ENCODE data around the gene DENND2C. TPM values are rescaled to one million over a fixed set of nuclear protein-coding genes. Genes with fewer than 3 reads are reported as not detected.

Gene DENND2C
- total RNA-seq, 1 experiment from 2014 or later = 3.6 TPM

DNA sequence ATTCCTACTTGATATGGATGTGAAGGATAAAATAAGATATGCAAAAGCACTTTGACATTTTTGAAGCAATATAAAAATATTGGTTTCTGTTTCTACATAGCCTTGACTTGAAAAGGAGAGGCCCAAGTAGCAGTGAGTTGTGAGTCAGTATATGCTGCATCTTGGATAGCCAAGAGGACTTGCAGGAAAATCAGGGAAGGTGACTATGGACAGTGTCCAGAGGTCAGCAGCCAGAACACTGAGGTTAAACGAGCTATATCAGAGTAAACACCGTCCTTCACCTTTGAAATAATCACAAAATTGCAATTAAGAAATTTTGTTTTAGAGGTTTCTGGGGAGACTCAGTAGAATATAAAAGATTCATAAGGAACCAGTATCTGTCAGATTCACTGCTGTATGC lies 32.1 kb upstream of the DENND2C start:
- Histone ChIP-seq H3K9ac (ENCODE audit: extremely low read depth, insufficient read length, low read length) (no peak overlapping the region), H3K18ac (ENCODE audit: insufficient read length, low read depth, low read length) (no peak overlapping the region), H3K56ac (ENCODE audit: insufficient read length, low read depth, low read length) (no peak overlapping the region), H3K79me1 (ENCODE audit: insufficient read depth, low read depth, low read length, poor library complexity, severe bottlenecking) (no peaks in the 10 kb centered on the region), H4K20me1 (ENCODE audit: control insufficient read depth, insufficient read depth, insufficient read length) (no peaks in the 10 kb centered on the region), H2BK12ac (ENCODE audit: insufficient read length, low read depth, low read length) (no peak overlapping the region), H3K27me3 (ENCODE audit: insufficient read depth, low read length) (no peaks in the 10 kb centered on the region), H3K79me2 (ENCODE audit: insufficient read depth, low read length) (no peaks in the 10 kb centered on the region), H3K23ac (ENCODE audit: insufficient read length, low read depth, low read length) (no peak overlapping the region), H2AFZ (ENCODE audit: low read length) (no peak overlapping the region), H2BK20ac (ENCODE audit: low read depth, low read length, poor library complexity, severe bottlenecking) (no peak overlapping the region), H2BK15ac (ENCODE audit: low read depth, low read length) (no peak overlapping the region), H3K27ac (ENCODE audit: insufficient read length, low read depth, low read length) (no peak overlapping the region), H4K8ac (replicated peaks; ENCODE audit: insufficient read length, low read depth, low read length) (no peak overlapping the region), H3K4ac (ENCODE audit: low read depth, low read length) (no peak overlapping the region), H4K5ac (ENCODE audit: insufficient read length, low read depth, low read length) (no peak overlapping the region), H3K14ac (ENCODE audit: insufficient read depth, low read length) (no peak overlapping the region), H3K23me2 (ENCODE audit: insufficient read length, low read depth, low read length, poor library complexity, severe bottlenecking) (no peaks in the 10 kb centered on the region), H2BK120ac (ENCODE audit: low read depth, low read length, poor library complexity, severe bottlenecking) (no peak overlapping the region), H2AK5ac (ENCODE audit: insufficient read length, low read length) (no peak overlapping the region), H3T11ph (ENCODE audit: low read length) (no peak overlapping the region), H3K4me1 (ENCODE audit: insufficient read depth, low read length) (no peaks in the 10 kb centered on the region), H3K9me3 (ENCODE audit: control insufficient read depth, low read depth, low read length) (no peaks in the 10 kb centered on the region), H2BK5ac (ENCODE audit: insufficient read length, low read length) (no peak overlapping the region), H4K91ac (ENCODE audit: insufficient read length, low read depth, low read length) (no peak overlapping the region), H3K4me2 (ENCODE audit: insufficient read depth, insufficient read length, low read length) (no peak overlapping the region)
- DNase-seq = no peak
- Mint-ChIP-seq H3K36me3 (ENCODE audit: insufficient read depth in 1 of 3, low read depth in 3 of 3) (peaks cover 0 to 12% (median 7%) of the 10 kb centered on the region in 3 experiments; a peak in 5 of 7 replicates), H3K27me3 (ENCODE audit: low read depth) (peaks cover 5% of the 10 kb centered on the region; the same call in 1 of the 2 replicates), H3K9me3 (no peaks in the 10 kb centered on the region), H3K4me3 (no peak overlapping the region), H3K4me1 (no peaks in the 10 kb centered on the region), H3K27ac (no peak overlapping the region)
- no CpG with 5 or more reads among the region's 2 CpGs for WGBS (ENCODE audit: extremely low coverage, insufficient read length, low lambda C conversion rate)
- TF ChIP-seq CTCF (conservative IDR thresholded peaks at IDR 0.05) = no peak
